GM19193 (cell line): ENCODE data around the gene ADIPOR2.

Experiments
- POLR2A ChIP-seq: IDR thresholded peaks from 4 replicates; pipeline ENCODE4 v1.6.1; 2011; ENCODE audit not compliant: insufficient read depth, insufficient read length; ENCODE audit errors: extremely low read depth

ADIPOR2 gene

GRCh38 chr12:1797011-1797901 is 106.4 kb downstream of the ADIPOR2 start:
- TF ChIP-seq POLR2A = peak; percentile 63

GRCh38 chr12:1797991-1798640 is 107.2 kb downstream of the ADIPOR2 start:
- no peak for TF ChIP-seq POLR2A

DNA sequence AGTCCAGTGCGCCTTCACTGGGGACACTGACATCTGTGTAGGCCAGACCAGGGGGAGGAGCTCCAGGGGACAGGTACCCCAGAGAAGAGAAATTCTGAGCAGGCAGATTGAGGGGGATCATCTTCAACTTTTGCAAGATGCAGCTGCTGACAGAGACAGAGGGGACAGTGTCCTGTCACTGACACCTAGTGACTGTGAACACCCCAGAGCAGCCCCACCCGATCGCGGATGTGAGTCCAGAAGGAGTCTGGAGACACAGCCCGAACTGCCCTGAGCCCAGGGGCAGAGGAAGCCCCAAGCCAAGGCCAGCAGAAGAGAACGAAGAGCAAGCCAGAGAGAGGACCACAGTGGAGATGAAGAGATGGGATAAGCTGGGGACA is 107.8 kb downstream of the ADIPOR2 start:
- no peak for TF ChIP-seq POLR2A

GRCh38 chr12:1799051-1799881 is 108.4 kb downstream of the ADIPOR2 start:
- TF ChIP-seq POLR2A = no peak

DNA sequence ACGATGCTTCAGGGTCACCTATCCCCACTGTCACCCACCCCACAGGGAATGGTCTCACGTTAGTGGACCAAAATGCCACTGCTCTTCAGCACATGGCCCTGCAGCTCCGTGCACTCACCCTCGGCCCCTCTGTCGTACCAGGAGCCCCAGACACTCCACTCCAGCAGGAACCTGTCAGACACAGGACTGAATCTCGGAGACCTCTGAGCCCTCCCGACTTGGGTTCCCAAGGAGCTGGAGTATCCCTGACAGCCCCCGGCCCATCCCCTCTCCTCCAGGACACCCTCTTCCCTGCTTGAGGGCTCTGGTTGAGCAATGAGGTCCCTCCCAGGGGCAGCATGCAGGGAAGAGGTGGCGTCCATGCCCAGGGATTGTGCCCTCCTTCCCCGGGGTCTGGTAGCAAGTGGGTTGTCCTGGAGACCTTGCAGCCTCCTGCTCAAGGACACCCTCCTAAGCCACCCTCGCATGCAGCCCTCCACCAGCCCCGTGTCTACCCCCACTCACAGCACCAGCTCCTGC is 109.1 kb downstream of the ADIPOR2 start:
- TF ChIP-seq POLR2A = no peak

- no peak for TF ChIP-seq POLR2A
Measured at GRCh38 chr12:1800401-1801302, 109.8 kb downstream of the ADIPOR2 start.

GRCh38 chr12:1801303-1801975 is 110.6 kb downstream of the ADIPOR2 start:
- TF ChIP-seq POLR2A = no peak

GRCh38 chr12:1803736-1804135 is 112.9 kb downstream of the ADIPOR2 start:
- no peak for TF ChIP-seq POLR2A

- peak; percentile 51 for TF ChIP-seq POLR2A
Measured at GRCh38 chr12:1804545-1805332, 113.9 kb downstream of the ADIPOR2 start.

DNA sequence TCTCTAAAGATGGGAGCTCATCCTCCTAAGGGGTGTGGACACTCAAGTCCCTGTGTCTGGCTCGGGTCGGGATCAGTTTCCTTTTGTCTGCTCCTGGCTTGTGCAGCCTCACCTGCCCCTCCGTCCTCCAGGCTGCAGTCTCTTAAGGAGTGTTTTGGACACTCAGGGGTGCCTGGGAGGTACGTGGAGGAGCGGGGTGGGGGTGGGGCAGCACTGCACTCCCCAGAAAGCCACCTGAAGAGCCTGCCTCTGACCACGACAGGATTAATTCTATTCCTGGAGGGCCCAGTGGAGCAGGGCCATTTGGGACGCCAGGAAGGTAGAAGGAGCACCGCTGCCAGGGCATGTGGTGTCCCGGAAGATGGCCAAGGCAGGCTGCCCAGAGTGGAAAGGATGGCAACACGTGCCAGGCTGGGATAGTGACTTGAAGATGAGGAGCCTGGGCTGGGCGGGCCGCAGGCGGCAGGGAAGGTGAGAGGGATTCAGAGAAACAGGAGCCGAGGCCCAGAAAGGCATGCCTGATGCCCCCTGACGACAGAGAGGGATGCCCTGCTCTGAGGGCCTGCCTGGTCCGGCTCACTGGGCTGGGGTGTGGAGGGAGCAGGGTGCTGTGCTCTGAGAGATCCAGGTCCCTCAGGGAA is 114.7 kb downstream of the ADIPOR2 start:
- no peak for TF ChIP-seq POLR2A

DNA sequence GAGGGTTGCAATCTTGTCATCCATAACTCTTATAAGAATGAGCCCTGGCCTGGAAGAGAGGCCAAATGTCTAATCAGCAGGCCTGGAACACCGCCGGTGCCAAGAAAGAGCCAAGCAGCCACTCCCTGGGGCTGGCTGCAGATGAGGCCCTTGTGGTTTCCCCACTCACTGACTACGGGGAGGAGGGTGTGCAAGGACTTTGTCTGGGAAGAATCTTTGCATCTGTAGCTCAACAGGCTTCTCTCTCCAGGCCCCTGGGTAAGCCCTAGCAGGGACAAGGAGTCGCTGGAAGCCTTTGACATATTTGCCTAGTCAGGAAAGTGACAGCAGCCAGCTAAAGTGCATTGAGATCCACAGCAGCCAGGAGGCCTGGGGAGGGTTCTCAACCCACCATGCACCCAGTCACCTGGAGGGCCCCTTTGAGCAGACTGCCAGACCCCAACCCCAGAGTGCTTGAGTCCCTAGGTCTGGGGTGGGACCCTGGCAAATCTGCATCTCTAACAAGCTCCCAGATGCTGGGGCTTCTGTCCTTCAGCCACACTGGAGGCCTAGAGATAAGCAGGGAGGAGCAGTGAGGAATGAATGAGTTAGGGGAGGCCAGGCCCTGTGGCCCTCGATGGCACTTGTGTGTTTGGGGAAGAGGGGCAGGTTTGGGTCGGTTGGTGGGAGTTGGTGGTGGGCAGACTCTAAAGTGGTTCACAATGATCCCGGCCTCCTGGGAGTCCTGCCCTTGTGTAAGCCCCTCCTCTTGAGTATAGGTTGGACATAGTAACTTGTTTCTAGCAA is 115.6 kb downstream of the ADIPOR2 start:
- TF ChIP-seq POLR2A = no peak
